Activated CD8-positive, alpha-beta T cell treated with anti-CD3 and anti-CD28 coated beads, Interleukin-2, amount 10 ng/mL, durations not matched to agents 7 days and 5 days (primary cell): Measurements from ENCODE around the gene PCDHA4. TPM values are rescaled to one million over a fixed set of nuclear protein-coding genes. Genes with fewer than 3 reads are reported as not detected.
"Not testable (repeated sequence)": the region's sequence is repeated elsewhere in the genome, so short reads cannot be mapped to it uniquely, and the experiment has no call there.

ENCODE experiments used
- ATAC-seq: fragments of 150-1000 bp; cut with Tn5 transposase; one replicate; pipeline ENCODE4 v1.10.0; 2021; ENCODE audit warnings: moderate library complexity
- CTCF ChIA-PET: fragments of 350-600 bp; sonication (Branson Sonifier 250); formaldehyde crosslinking; loops from one replicate; lab custom pipeline; 2021; ENCODE audit warnings: antibody characterized with exemption; lab: Charles Lee
- POLR2A ChIA-PET: fragments of 350-600 bp; sonication (Branson Sonifier 250); formaldehyde crosslinking; loops from one replicate; lab custom pipeline; 2021; ENCODE audit warnings: antibody characterized with exemption; lab: Charles Lee
- DNase-seq: peaks from one replicate; pipeline ENCODE4 v3.0.0-alpha.2; 2020
- H3K27ac Mint-ChIP-seq: one replicate; pipeline ENCODE4 v1.8.0; 2021; ENCODE audit warnings: mild to moderate bottlenecking, mixed read lengths
- H3K27me3 Mint-ChIP-seq: one replicate; pipeline ENCODE4 v1.8.0; 2021; ENCODE audit warnings: low read depth, mixed read lengths
- H3K36me3 Mint-ChIP-seq: one replicate; pipeline ENCODE4 v1.8.0; 2021; ENCODE audit warnings: low read depth, mixed read lengths
- H3K4me1 Mint-ChIP-seq: one replicate; pipeline ENCODE4 v1.8.0; 2021; ENCODE audit warnings: low read depth, mixed read lengths
- H3K4me3 Mint-ChIP-seq: one replicate; pipeline ENCODE4 v1.8.0; 2021; ENCODE audit warnings: mild to moderate bottlenecking, mixed read lengths
- H3K9me3 Mint-ChIP-seq: one replicate; pipeline ENCODE4 v1.8.0; 2022; ENCODE audit warnings: mixed read lengths; ENCODE audit not compliant: insufficient read depth
- total RNA-seq, 2 experiments: library from RNA; stranded (reverse); gene quantifications; one replicate each; pipeline ENCODE4 v1.2.3, GENCODE V29; 2021

The PCDHA4 gene
- total RNA-seq, 2 experiments from 2014 or later: not detected

DNA sequence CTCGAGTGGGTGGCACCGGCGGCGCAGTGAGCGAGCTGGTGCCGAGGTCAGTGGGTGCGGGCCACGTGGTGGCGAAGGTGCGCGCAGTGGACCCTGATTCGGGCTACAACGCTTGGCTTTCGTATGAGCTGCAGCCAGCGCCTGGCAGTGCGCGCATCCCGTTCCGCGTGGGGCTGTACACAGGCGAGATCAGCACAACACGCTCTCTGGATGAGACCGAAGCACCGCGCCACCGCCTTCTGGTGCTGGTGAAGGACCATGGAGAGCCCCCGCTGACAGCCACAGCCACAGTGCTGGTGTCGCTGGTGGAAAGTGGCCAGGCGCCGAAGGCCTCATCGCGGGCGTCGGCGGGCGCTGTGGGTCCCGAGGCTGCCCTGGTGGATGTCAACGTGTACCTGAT lies 16.6 kb downstream of the PCDHA4 start:
- peaks cover 7% of the 10 kb centered on the region for H3K36me3 Mint-ChIP-seq
- H3K27me3 Mint-ChIP-seq: no peaks in the 10 kb centered on the region
- H3K27ac Mint-ChIP-seq: no peak overlapping the region
- peaks cover 29% of the 10 kb centered on the region for H3K9me3 Mint-ChIP-seq
- no peak for ATAC-seq
- ChIA-PET CTCF (no interaction called here), POLR2A (no interaction called here)
- no peak overlapping the region for H3K4me3 Mint-ChIP-seq
- no peak for DNase-seq
- H3K4me1 Mint-ChIP-seq: no peaks in the 10 kb centered on the region

DNA sequence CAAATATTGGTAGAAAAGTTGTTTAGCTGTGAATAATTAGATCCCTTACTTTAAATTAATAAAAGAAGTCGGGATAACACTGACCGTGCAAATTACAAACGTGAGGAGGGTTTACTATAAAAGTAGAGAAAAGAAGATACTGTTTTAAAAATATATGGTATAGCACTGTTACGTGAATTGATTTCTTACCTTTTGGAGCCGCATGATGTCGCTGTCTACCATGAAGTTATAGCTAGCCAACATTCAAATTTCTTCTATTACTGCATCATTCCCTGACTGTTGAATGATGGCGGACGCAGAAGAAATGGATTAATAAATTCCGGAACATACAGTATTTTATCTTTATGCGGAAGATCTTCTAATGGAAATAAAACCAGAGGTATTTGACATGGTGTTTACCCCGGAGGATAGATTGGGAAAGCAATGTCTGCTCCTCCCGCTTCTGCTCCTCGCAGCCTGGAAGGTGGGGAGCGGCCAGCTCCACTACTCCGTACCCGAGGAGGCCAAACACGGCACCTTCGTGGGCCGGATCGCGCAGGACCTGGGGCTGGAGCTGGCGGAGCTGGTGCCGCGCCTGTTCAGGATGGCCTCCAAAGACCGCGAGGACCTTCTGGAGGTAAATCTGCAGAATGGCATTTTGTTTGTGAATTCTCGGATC lies 21.0 kb downstream of the PCDHA4 start, which contains the start of gene PCDHA6:
TSS of gene PCDHA6 (plus strand) at position 257 of the 658 bp plus-strand sequence. CDS start at position 389, 132 bp downstream.
- ChIA-PET CTCF (no interaction called here), POLR2A (no interaction called here)
- ATAC-seq (no peak), DNase-seq (no peak)
- peak within 1 kb of the TSS; percentile 23 for H3K4me3 Mint-ChIP-seq
- no peak within 1 kb of the TSS for H3K27ac Mint-ChIP-seq
- no peaks in the 10 kb centered on the region for H3K27me3 Mint-ChIP-seq
- peaks cover 24% of the 10 kb centered on the region for H3K9me3 Mint-ChIP-seq
- no peaks in the 10 kb centered on the region for H3K4me1 Mint-ChIP-seq
- peaks cover 11% of the 10 kb centered on the region for H3K36me3 Mint-ChIP-seq

DNA sequence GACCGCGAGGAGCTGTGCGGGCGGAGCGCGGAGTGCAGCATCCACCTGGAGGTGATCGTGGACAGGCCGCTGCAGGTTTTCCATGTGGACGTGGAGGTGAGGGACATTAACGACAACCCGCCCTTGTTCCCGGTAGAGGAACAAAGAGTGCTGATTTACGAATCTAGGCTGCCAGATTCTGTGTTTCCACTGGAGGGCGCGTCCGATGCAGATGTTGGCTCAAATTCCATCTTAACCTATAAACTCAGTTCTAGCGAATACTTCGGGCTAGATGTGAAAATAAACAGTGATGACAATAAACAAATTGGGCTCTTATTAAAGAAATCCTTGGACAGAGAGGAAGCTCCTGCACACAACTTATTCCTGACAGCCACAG lies 21.5 kb downstream of the PCDHA4 start:
- Mint-ChIP-seq H3K4me3 (peak overlapping the region; percentile 23), H3K27ac (no peak overlapping the region), H3K36me3 (peaks cover 11% of the 10 kb centered on the region), H3K9me3 (peaks cover 24% of the 10 kb centered on the region), H3K27me3 (no peaks in the 10 kb centered on the region), H3K4me1 (no peaks in the 10 kb centered on the region)
- ChIA-PET POLR2A (no interaction called here), CTCF (no interaction called here)
- ATAC-seq (no peak), DNase-seq (no peak)

DNA sequence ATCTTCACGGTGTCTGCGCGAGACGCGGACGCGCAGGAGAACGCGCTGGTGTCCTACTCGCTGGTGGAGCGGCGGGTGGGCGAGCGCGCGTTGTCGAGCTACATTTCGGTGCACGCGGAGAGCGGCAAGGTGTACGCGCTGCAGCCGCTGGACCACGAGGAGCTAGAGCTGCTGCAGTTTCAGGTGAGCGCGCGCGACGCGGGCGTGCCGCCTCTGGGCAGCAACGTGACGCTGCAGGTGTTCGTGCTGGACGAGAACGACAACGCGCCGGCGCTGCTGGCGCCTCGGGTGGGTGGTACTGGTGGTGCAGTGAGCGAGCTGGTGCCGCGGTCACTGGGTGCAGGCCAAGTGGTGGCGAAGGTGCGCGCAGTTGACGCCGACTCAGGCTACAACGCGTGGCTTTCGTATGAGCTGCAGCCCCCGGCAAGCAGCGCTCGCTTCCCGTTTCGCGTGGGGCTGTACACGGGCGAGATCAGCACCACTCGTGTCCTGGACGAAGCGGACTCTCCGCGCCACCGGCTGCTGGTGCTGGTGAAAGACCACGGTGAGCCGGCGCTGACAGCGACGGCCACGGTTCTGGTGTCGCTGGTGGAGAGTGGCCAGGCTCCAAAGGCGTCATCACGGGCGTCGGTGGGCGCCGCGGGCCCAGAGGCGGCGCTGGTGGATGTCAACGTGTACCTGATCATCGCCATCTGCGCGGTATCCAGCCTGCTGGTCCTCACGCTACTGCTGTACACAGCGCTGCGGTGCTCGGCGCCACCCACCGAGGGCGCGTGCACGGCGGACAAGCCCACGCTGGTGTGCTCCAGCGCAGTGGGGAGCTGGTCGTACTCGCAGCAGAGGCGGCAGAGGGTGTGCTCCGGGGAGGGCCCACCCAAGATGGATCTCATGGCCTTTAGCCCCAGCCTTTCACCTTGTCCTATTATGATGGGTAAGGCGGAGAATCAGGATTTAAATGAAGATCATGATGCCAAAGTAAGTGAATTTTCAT lies 22.9 kb downstream of the PCDHA4 start:
- DNase-seq, POLR2A ChIA-PET, H3K27ac Mint-ChIP-seq, ATAC-seq, CTCF ChIA-PET, H3K27me3 Mint-ChIP-seq, H3K4me3 Mint-ChIP-seq, H3K4me1 Mint-ChIP-seq: not testable (repeated sequence)
- peaks cover 11% of the 10 kb centered on the region for H3K36me3 Mint-ChIP-seq
- H3K9me3 Mint-ChIP-seq: peaks cover 31% of the 10 kb centered on the region

DNA sequence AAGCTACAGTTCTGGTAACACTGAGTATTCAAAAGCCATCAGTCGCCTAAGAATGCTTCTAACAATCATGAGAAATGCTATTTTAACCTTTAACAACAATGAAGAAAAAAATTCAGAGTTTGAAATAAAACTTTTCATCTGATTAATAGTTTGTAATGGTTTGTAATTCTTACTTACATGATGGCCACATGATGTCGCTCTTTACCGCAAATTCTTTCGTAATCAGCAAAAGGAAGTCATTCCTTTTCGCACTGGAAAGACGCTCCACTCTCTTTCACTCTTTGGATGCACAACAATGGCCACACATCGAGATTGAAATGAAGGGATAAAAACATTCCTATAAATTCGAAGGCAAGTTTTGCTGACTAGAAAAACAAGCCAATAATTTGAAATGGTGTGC lies 27.1 kb downstream of the PCDHA4 start, which contains the start of gene PCDHA7:
TSS of gene PCDHA7 (plus strand) at position 277 of the 400 bp plus-strand sequence. CDS start at position 392, 115 bp downstream.
- CTCF ChIA-PET: no interaction called here

DNA sequence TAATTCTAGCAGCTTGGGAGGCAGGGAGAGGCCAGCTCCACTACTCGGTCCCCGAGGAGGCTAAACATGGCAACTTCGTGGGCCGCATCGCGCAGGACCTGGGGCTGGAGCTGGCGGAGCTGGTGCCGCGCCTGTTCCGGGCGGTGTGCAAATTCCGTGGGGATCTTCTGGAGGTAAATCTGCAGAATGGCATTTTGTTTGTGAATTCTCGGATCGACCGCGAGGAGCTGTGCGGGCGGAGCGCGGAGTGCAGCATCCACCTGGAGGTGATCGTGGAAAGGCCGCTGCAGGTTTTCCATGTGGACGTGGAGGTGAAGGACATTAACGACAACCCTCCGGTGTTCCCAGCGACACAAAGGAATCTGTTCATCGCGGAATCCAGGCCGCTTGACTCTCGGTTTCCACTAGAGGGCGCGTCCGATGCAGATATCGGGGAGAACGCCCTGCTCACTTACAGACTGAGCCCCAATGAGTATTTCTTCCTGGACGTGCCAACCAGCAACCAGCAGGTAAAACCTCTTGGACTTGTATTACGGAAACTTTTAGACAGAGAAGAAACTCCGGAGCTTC lies 27.7 kb downstream of the PCDHA4 start:
- H3K36me3 Mint-ChIP-seq, H3K4me1 Mint-ChIP-seq, DNase-seq, POLR2A ChIA-PET, ATAC-seq, H3K27me3 Mint-ChIP-seq, H3K27ac Mint-ChIP-seq, CTCF ChIA-PET, H3K4me3 Mint-ChIP-seq: not testable (repeated sequence)
- peaks cover 15% of the 10 kb centered on the region for H3K9me3 Mint-ChIP-seq

More for the DNA sequence above, 27.1 kb downstream of the PCDHA4 start, which contains the start of gene PCDHA7:
- POLR2A ChIA-PET: no interaction called here
- no peak for ATAC-seq
- no peak within 1 kb of the TSS for H3K4me3 Mint-ChIP-seq
- peaks cover 2% of the 10 kb centered on the region for H3K36me3 Mint-ChIP-seq
- no peak for DNase-seq
- no peaks in the 10 kb centered on the region for H3K4me1 Mint-ChIP-seq
- H3K27ac Mint-ChIP-seq: no peak within 1 kb of the TSS
- no peaks in the 10 kb centered on the region for H3K27me3 Mint-ChIP-seq
- peaks cover 15% of the 10 kb centered on the region for H3K9me3 Mint-ChIP-seq

DNA sequence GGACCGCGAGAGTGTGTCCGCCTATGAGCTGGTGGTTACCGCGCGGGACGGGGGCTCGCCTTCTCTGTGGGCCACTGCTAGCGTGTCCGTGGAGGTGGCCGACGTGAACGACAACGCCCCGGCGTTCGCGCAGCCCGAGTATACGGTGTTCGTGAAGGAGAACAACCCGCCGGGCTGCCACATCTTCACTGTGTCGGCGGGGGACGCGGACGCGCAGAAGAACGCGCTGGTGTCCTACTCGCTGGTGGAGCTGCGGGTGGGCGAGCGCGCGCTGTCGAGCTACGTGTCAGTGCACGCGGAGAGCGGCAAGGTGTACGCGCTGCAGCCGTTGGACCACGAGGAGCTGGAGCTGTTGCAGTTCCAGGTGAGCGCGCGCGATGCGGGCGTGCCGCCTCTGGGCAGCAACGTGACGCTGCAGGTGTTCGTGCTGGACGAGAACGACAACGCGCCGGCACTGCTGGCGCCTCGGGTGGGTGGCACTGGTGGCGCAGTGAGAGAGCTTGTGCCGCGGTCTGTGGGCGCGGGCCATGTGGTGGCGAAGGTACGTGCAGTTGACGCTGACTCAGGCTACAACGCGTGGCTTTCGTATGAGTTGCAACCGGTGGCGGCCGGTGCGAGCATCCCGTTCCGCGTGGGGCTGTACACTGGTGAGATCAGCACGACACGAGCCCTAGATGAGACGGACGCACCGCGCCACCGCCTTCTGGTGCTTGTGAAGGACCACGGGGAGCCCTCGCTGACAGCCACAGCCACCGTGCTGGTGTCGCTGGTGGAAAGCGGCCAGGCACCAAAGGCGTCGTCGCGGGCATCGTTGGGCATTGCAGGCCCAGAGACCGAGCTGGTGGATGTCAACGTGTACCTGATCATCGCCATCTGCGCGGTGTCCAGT lies 29.0 kb downstream of the PCDHA4 start:
- POLR2A ChIA-PET: no interaction called here
- CTCF ChIA-PET: no interaction called here
- ATAC-seq: no peak
- H3K27me3 Mint-ChIP-seq: no peaks in the 10 kb centered on the region
- H3K4me1 Mint-ChIP-seq: no peaks in the 10 kb centered on the region
- peak overlapping the region; percentile 12 for H3K4me3 Mint-ChIP-seq
- no peak for DNase-seq
- H3K9me3 Mint-ChIP-seq: peaks cover 15% of the 10 kb centered on the region
- no peaks in the 10 kb centered on the region for H3K36me3 Mint-ChIP-seq
- H3K27ac Mint-ChIP-seq: no peak overlapping the region

DNA sequence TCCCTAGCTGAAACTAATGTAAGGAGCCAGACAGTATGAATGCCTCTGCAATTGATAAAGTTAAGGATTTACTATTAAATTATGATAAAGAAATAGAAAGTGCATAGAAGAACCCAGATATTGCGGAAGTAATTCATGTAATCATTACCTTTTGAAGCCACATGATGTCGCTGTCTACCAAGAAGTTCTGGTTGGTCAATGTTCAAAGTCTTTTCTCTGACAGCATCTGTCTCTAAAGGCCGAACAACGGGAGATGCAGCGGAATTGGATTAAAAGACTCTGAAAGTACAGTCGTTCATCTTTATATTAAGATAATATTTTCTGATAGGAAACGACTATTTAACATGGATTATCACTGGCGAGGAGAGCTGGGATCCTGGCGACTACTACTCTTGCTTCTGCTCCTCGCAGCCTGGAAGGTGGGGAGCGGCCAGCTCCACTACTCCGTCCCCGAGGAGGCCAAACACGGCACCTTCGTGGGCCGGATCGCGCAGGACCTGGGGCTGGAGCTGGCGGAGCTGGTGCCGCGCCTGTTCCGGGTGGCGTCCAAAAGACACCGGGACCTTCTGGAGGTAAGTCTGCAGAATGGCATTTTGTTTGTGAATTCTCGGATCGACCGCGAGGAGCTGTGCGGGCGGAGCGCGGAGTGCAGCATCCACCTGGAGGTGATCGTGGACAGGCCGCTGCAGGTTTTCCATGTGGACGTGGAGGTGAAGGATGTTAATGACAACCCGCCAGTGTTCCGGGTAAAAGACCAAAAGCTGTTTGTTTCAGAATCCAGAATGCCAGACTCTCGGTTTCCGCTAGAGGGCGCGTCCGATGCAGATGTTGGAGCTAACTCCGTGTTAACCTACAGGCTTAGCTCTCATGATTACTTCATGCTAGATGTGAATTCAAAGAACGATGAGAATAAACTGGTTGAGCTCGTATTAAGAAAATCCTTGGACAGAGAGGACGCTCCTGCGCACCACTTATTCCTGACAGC lies 34.4 kb downstream of the PCDHA4 start, which contains the start of gene PCDHA8:
TSS of gene PCDHA8 (plus strand) at position 210 of the 985 bp plus-strand sequence. CDS start at position 345, 135 bp downstream.
- H3K27ac Mint-ChIP-seq: no peak within 1 kb of the TSS
- POLR2A ChIA-PET: no interaction called here
- H3K4me3 Mint-ChIP-seq: peak within 1 kb of the TSS; percentile 22
- peaks cover 5% of the 10 kb centered on the region for H3K36me3 Mint-ChIP-seq
- H3K9me3 Mint-ChIP-seq: peaks cover 22% of the 10 kb centered on the region
- DNase-seq (no peak), ATAC-seq (no peak)
- no peaks in the 10 kb centered on the region for H3K4me1 Mint-ChIP-seq
- no peaks in the 10 kb centered on the region for H3K27me3 Mint-ChIP-seq
- CTCF ChIA-PET: interaction anchor here (1.5 to 1.6 kb wide), 2 partner anchors 11 to 56 kb away, joined by 4 to 6 read pairs; partner anchors contain the start of gene PCDHA1

DNA sequence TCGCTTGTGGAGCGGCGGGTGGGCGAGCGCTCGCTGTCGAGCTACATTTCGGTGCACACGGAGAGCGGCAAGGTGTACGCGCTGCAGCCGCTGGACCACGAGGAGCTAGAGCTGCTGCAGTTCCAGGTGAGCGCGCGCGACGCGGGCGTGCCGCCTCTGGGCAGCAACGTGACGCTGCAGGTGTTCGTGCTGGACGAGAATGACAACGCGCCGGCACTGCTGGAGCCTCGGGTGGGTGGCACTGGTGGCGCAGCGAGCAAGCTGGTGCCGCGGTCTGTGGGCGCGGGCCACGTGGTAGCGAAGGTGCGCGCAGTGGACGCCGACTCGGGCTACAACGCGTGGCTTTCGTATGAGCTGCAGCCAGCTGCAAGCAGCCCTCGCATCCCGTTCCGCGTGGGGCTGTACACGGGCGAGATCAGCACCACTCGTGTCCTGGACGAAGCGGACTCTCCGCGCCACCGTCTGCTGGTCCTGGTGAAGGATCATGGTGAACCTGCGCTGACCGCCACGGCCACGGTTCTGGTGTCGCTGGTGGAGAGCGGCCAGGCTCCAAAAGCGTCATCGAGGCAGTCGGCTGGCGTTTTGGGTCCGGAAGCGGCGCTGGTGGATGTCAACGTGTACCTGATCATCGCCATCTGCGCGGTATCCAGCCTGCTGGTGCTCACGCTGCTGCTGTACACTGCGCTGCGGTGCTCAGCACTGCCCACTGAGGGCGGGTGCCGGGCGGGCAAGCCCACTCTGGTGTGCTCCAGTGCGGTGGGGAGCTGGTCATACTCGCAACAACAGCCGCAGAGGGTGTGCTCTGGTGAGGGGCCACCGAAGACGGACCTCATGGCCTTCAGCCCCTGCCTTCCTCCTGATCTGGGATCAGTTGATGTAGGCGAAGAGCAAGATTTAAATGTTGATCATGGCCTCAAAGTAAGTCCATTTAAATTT lies 36.2 kb downstream of the PCDHA4 start:
- Mint-ChIP-seq H3K4me1 (no peaks in the 10 kb centered on the region), H3K4me3 (no peak overlapping the region), H3K27ac (no peak overlapping the region), H3K27me3 (no peaks in the 10 kb centered on the region), H3K9me3 (peaks cover 22% of the 10 kb centered on the region), H3K36me3 (peaks cover 5% of the 10 kb centered on the region)
- DNase-seq (no peak), ATAC-seq (no peak)
- ChIA-PET CTCF (interaction anchor here (1.6 kb wide), 1 partner anchor 9 kb away, joined by 4 read pairs; no protein-coding TSS in a partner anchor), POLR2A (no interaction called here)
